SJSA1 (cell line): ENCODE data around the gene CTNNA3. TPM values are rescaled to one million over a fixed set of nuclear protein-coding genes. Genes with fewer than 3 reads are reported as not detected.
"Not testable (repeated sequence)": the region's sequence is repeated elsewhere in the genome, so short reads cannot be mapped to it uniquely, and the experiment has no call there.

ENCODE experiments used
- DNase-seq, 2 experiments: peaks; one replicate each; pipeline ENCODE4 v3.0.0-alpha.2; 2015 to 2020; ENCODE audit warnings: low spot score in 2 of 2, low read depth in 1 of 2
- H3K27ac ChIP-seq: fragments of 250-450 bp; sonication (Bioruptor Pico); 2 replicates; pipeline ENCODE4 v1.5.1; 2020; ENCODE audit warnings: mild to moderate bottlenecking, moderate library complexity
- H3K27me3 ChIP-seq: fragments of 250-450 bp; sonication (Bioruptor Pico); replicated peaks from 2 replicates; pipeline ENCODE4 v1.5.1; 2020; ENCODE audit warnings: mild to moderate bottlenecking, moderate library complexity
- H3K36me3 ChIP-seq: fragments of 250-450 bp; sonication (Bioruptor Pico); 2 replicates; pipeline ENCODE4 v1.5.1; 2020; ENCODE audit warnings: mild to moderate bottlenecking
- H3K4me1 ChIP-seq: fragments of 250-450 bp; sonication (Bioruptor Pico); replicated peaks from 2 replicates; pipeline ENCODE4 v1.6.1; 2021; ENCODE audit warnings: mild to moderate bottlenecking
- H3K4me3 ChIP-seq: fragments of 250-450 bp; sonication (Bioruptor Pico); 2 replicates; pipeline ENCODE4 v1.5.1; 2020; ENCODE audit warnings: mild to moderate bottlenecking
- H3K9me3 ChIP-seq: fragments of 250-450 bp; sonication (Bioruptor Pico); replicated peaks from 2 replicates; pipeline ENCODE4 v1.5.1; 2020; ENCODE audit warnings: mild to moderate bottlenecking
- total RNA-seq: library from RNA; depleted of rRNA; stranded (reverse); fragments of >200 nt; shearing (Covaris generic); gene quantifications from 2 replicates; pipeline ENCODE4 v1.2.3, GENCODE V29; 2014

CTNNA3 gene
- total RNA-seq, 1 experiment from 2014 or later: 0.18 TPM

DNA sequence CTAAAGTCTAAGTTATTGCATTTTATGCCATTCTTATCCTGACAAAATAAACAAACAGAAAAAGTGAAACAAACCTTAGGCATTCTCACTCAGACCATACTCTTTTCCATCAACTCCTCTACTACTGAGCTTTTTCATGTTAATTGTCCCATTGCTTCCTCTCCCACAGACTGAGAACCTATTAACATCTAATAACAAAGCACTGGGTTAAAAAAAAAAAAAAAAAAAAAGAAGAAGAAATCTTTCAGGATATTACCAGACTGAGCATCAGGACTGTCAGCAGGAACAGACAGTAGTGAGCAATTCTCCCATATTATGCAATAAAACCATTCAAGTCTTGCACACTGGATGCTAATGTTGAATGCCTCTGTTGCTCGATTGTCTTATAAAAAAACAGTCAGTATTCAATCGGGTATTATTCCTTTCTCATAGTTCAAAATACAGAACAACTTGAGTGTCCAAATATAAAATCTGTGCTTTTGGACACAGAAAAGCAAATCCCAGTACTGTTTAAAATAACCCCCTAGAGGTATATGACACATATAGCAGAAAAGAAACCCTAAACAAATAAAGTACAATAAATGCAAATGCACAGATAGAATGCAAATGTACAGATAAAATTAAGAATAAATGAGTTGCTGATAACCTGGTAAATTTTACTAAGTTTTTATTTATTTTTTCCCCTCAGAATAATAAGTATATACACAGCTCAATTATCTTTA, 1301.5 kb downstream of the CTNNA3 start:
- no peaks in the 10 kb centered on the region for H3K4me1 ChIP-seq
- H3K36me3 ChIP-seq: no peaks in the 10 kb centered on the region
- DNase-seq: no peak
- no peak overlapping the region for H3K4me3 ChIP-seq
- H3K27ac ChIP-seq: no peak overlapping the region
- no peaks in the 10 kb centered on the region for H3K9me3 ChIP-seq
- no peaks in the 10 kb centered on the region for H3K27me3 ChIP-seq

GRCh38 chr10:66390926-66391325, 1305.1 kb downstream of the CTNNA3 start:
- Histone ChIP-seq H3K27me3 (no peaks in the 10 kb centered on the region), H3K36me3 (no peaks in the 10 kb centered on the region), H3K27ac (no peak overlapping the region), H3K4me1 (no peaks in the 10 kb centered on the region), H3K4me3 (no peak overlapping the region), H3K9me3 (no peaks in the 10 kb centered on the region)
- no peak for DNase-seq

DNA sequence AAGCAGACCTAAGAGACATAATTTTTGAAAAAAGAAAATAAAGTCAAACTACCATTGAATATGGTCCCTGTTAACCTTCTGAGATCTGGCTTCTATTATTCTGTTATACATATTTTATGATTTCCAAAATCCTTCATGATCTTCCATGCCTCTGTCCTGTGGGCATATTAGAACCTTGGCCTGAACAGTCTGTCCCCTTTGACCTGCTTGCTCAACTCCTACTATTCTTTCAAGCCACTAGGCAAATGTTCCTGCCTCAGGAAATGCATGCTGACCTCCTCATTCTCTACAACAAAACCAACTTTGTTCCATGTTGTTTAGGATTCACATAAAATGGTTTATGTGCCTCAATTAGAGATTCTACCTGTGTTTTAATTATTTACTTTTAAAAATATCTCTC, 1315.0 kb downstream of the CTNNA3 start:
- Histone ChIP-seq H3K27me3 (no peaks in the 10 kb centered on the region), H3K4me3 (no peak overlapping the region), H3K36me3 (no peaks in the 10 kb centered on the region), H3K9me3 (no peaks in the 10 kb centered on the region), H3K27ac (no peak overlapping the region), H3K4me1 (no peaks in the 10 kb centered on the region)
- DNase-seq: no peak

DNA sequence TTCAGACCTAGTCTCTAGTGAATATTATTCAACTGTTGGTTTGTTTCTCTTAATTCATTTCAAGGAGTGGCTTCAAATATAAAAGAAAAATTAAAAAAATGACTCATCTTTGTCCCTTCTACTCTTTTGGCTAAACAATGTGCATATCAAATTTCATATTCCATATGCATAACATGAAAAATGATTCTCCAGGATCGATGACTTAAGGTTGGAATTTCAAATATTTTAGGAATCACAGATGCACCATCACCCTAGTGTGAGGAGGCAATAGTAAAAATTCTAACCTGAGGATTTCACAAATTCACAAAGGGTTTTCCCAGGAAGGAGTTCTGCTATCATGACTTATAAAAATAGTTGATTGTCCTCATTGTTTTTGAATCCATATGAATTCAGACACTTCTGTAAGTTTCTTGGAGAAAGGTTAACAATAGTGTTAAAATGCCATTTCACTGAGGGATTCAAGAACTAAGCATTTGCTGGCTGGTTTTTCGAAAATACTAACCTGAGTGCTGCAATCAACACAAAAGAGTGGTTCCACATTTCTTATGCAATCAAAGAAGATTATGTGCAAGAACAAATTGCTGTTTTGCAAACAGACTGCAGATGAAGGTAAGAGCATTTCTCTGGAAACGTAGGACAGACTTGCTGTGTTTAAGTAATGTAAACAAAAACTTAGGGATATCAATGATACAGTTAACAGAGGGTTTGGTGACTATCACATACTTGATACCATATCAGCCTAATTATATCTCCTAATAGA, 1317.7 kb downstream of the CTNNA3 start:
- no peaks in the 10 kb centered on the region for H3K4me1 ChIP-seq
- H3K9me3 ChIP-seq: no peaks in the 10 kb centered on the region
- H3K36me3 ChIP-seq: no peaks in the 10 kb centered on the region
- H3K4me3 ChIP-seq: no peak overlapping the region
- no peaks in the 10 kb centered on the region for H3K27me3 ChIP-seq
- no peak overlapping the region for H3K27ac ChIP-seq
- DNase-seq: no peak

GRCh38 chr10:66368146-66368545, 1327.8 kb downstream of the CTNNA3 start:
- no peaks in the 10 kb centered on the region for H3K4me1 ChIP-seq
- no peak overlapping the region for H3K27ac ChIP-seq
- peaks cover 3% of the 10 kb centered on the region; the same call in 1 of the 2 replicates for H3K9me3 ChIP-seq
- DNase-seq: no peak
- no peak overlapping the region for H3K4me3 ChIP-seq
- H3K36me3 ChIP-seq: no peaks in the 10 kb centered on the region
- H3K27me3 ChIP-seq: no peaks in the 10 kb centered on the region

GRCh38 chr10:66366163-66366562, 1329.8 kb downstream of the CTNNA3 start:
- Histone ChIP-seq H3K9me3 (peaks cover 3% of the 10 kb centered on the region; the same call in 1 of the 2 replicates), H3K4me1 (no peaks in the 10 kb centered on the region), H3K4me3 (no peak overlapping the region), H3K36me3 (no peaks in the 10 kb centered on the region), H3K27me3 (no peaks in the 10 kb centered on the region), H3K27ac (no peak overlapping the region)
- no peak for DNase-seq

- DNase-seq: no peak
- H3K4me1 ChIP-seq: no peaks in the 10 kb centered on the region
- no peak overlapping the region for H3K4me3 ChIP-seq
- H3K36me3 ChIP-seq: no peaks in the 10 kb centered on the region
- no peak overlapping the region for H3K27ac ChIP-seq
- peaks cover 3% of the 10 kb centered on the region; the same call in 1 of the 2 replicates for H3K9me3 ChIP-seq
- H3K27me3 ChIP-seq: no peaks in the 10 kb centered on the region
Observed at GRCh38 chr10:66365686-66366085, 1330.3 kb downstream of the CTNNA3 start.

DNA sequence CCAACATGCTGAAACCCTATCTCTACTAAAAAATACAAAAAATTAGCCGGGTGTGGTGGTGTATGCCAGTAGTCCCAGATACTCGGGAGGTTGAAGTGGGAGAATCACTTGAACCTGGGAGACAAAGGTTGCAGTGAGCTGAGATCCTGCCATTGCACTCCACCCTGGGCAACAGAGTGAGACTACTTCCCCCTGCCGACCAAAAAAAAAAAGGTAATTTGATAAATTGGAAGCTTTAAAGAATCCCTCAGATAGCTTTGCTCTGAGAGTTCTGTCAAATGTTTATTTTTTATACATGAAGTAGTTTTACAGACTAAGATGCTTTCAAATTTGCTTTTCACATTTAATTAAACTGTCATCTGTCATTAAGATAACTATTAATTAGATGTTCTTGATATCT, 1333.5 kb downstream of the CTNNA3 start:
- Histone ChIP-seq H3K9me3 (peaks cover 3% of the 10 kb centered on the region; the same call in 1 of the 2 replicates), H3K4me1 (no peaks in the 10 kb centered on the region), H3K36me3 (no peaks in the 10 kb centered on the region), H3K27ac (no peak overlapping the region), H3K4me3 (no peak overlapping the region), H3K27me3 (no peaks in the 10 kb centered on the region)
- DNase-seq: no peak

DNA sequence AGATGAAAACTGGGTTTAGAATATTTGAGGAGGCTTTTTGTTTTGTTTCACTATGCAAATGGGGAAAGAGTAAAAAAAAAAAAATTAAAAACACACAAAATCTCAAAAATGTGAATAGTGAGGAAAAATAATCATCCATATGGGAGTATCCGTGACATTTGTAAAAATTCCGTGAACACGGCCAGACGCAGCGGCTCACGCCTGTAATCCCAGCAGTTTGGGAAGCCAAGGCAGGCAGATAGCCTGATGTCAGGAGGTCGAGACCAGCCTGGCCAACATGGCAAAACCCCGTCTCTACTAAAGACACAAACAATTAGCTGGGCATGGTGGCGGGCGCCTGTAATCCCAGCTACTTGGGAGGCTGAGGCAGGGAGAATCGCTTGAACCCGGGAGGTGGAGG, 1342.2 kb downstream of the CTNNA3 start:
- not testable (repeated sequence) for H3K9me3 ChIP-seq, H3K27me3 ChIP-seq, H3K4me3 ChIP-seq, H3K36me3 ChIP-seq, H3K27ac ChIP-seq, DNase-seq, H3K4me1 ChIP-seq

DNA sequence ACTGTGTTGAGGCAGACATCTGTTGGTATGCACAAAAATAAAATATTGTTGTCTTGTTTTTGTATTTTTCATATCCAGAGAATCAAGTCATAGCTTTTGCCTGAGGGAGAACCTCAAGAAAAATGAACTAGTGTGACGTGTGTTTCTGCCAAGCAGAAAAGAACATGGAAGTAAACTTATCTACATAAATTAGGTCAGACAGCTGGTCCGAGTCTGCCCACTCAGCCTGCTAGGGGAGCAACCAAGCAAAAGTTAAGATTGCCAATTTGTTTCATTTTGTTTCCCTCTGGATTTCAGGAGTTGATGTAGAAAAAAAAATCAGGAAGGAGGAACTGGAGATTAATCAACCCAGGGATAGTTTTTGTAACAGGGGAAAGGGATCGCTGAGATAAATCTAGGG, 1342.6 kb downstream of the CTNNA3 start:
- no peak overlapping the region for H3K27ac ChIP-seq
- no peaks in the 10 kb centered on the region for H3K27me3 ChIP-seq
- no peaks in the 10 kb centered on the region for H3K36me3 ChIP-seq
- H3K9me3 ChIP-seq: peaks cover 8% of the 10 kb centered on the region; the same call in 1 of the 2 replicates
- no peak for DNase-seq
- no peak overlapping the region for H3K4me3 ChIP-seq
- H3K4me1 ChIP-seq: no peaks in the 10 kb centered on the region

- no peak for DNase-seq
- Histone ChIP-seq H3K36me3 (no peaks in the 10 kb centered on the region), H3K9me3 (peaks cover 8% of the 10 kb centered on the region; the same call in 1 of the 2 replicates), H3K4me1 (no peaks in the 10 kb centered on the region), H3K27ac (no peak overlapping the region), H3K27me3 (no peaks in the 10 kb centered on the region), H3K4me3 (no peak overlapping the region)
Observed at GRCh38 chr10:66350622-66351399, 1345.2 kb downstream of the CTNNA3 start.

- no peaks in the 10 kb centered on the region for H3K4me1 ChIP-seq
- no peaks in the 10 kb centered on the region for H3K27me3 ChIP-seq
- no peak overlapping the region for H3K27ac ChIP-seq
- H3K9me3 ChIP-seq: peaks cover 8% of the 10 kb centered on the region; the same call in 1 of the 2 replicates
- no peak for DNase-seq
- no peaks in the 10 kb centered on the region for H3K36me3 ChIP-seq
- H3K4me3 ChIP-seq: no peak overlapping the region
Observed at GRCh38 chr10:66349726-66350125, 1346.3 kb downstream of the CTNNA3 start.

DNA sequence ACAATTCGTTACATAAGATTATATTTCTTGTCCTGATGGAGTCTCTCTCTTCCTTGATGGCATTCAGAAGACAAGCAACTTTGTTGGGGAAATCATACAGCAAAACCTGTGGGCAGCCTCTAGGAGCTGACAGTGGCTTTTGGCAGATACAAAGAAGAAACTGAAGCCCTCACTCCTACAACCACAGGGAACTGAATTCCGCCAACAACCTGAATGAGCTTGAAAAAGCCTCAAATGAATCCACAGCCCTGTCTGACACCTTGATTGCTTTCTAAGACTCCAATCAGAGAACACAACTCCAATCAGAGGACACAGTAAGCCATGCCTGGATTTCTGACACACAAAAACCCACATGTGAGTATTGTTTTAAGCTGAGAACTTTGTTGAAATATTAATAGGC, 1346.9 kb downstream of the CTNNA3 start:
- H3K9me3 ChIP-seq: peaks cover 8% of the 10 kb centered on the region; the same call in 1 of the 2 replicates
- H3K27ac ChIP-seq: no peak overlapping the region
- H3K36me3 ChIP-seq: no peaks in the 10 kb centered on the region
- H3K4me1 ChIP-seq: no peaks in the 10 kb centered on the region
- H3K27me3 ChIP-seq: no peaks in the 10 kb centered on the region
- no peak overlapping the region for H3K4me3 ChIP-seq
- no peak for DNase-seq

- Histone ChIP-seq H3K36me3 (no peaks in the 10 kb centered on the region), H3K27me3 (no peaks in the 10 kb centered on the region), H3K4me3 (no peak overlapping the region), H3K9me3 (0 out of 2 replicates have a peak, but pooled peaks cover 2% of the 10 kb centered on the region), H3K27ac (no peak overlapping the region), H3K4me1 (no peaks in the 10 kb centered on the region)
- no peak for DNase-seq
Observed at GRCh38 chr10:66337211-66337610, 1358.8 kb downstream of the CTNNA3 start.
